ENCODE results near the gene NDC80. TPM values are rescaled to one million over a fixed set of nuclear protein-coding genes. Genes with fewer than 3 reads are reported as not detected.
A peak's percentile ranks its signal among the peaks of the same experiment; 100 is the strongest.

Gene NDC80
- total RNA-seq, 1 donor from 2014 or later: 0.26 TPM

- DNase-seq (ENCODE audit: low read depth) (peak; percentile 65), FAIRE-seq (no peak)
- H3K4me3 ChIP-seq (ENCODE audit: low read depth, low read length): no peak overlapping the region
- H3K27me3 ChIP-seq (ENCODE audit: control insufficient read depth, insufficient read depth, low read length): no peaks in the 10 kb centered on the region
- H3K36me3 ChIP-seq (ENCODE audit: control insufficient read depth, insufficient read depth, low read length): no peaks in the 10 kb centered on the region
- TF ChIP-seq CTCF (IDR thresholded peaks at IDR 0.05; ENCODE audit: insufficient read depth, low read length, severe bottlenecking): no peak
These were observed 80.6 kb downstream of the NDC80 start for GRCh38 chr18:2651981-2652380.

GRCh38 chr18:2653467-2653866 is 82.1 kb downstream of the NDC80 start:
- no peak for DNase-seq (ENCODE audit: low read depth)
- Histone ChIP-seq H3K36me3 (ENCODE audit: control insufficient read depth, insufficient read depth, low read length) (no peaks in the 10 kb centered on the region), H3K27me3 (ENCODE audit: control insufficient read depth, insufficient read depth, low read length) (no peaks in the 10 kb centered on the region), H3K4me3 (ENCODE audit: low read depth, low read length) (no peak overlapping the region)
- FAIRE-seq: no peak
- no peak for TF ChIP-seq CTCF (IDR thresholded peaks at IDR 0.05; ENCODE audit: insufficient read depth, low read length, severe bottlenecking)

GRCh38 chr18:2654169-2654927 is 83.0 kb downstream of the NDC80 start:
- Histone ChIP-seq H3K27me3 (ENCODE audit: control insufficient read depth, insufficient read depth, low read length) (no peaks in the 10 kb centered on the region), H3K4me3 (ENCODE audit: low read depth, low read length) (peak overlapping the region; percentile 97), H3K36me3 (ENCODE audit: control insufficient read depth, insufficient read depth, low read length) (no peaks in the 10 kb centered on the region)
- TF ChIP-seq CTCF (IDR thresholded peaks at IDR 0.05; ENCODE audit: insufficient read depth, low read length, severe bottlenecking): no peak
- DNase-seq (ENCODE audit: low read depth): peak; percentile 17
- no peak for FAIRE-seq

GRCh38 chr18:2654928-2655177 is 83.5 kb downstream of the NDC80 start:
- Histone ChIP-seq H3K27me3 (ENCODE audit: control insufficient read depth, insufficient read depth, low read length) (no peaks in the 10 kb centered on the region), H3K36me3 (ENCODE audit: control insufficient read depth, insufficient read depth, low read length) (no peaks in the 10 kb centered on the region), H3K4me3 (ENCODE audit: low read depth, low read length) (peak overlapping the region; percentile 97)
- no peak for TF ChIP-seq CTCF (IDR thresholded peaks at IDR 0.05; ENCODE audit: insufficient read depth, low read length, severe bottlenecking)
- no peak for DNase-seq (ENCODE audit: low read depth)
- FAIRE-seq: no peak

GRCh38 chr18:2655178-2655953 is 84.0 kb downstream of the NDC80 start, which contains the start of gene SMCHD1:
Gene SMCHD1 (plus strand): TSS chr18:2655726. CDS start chr18:2656076, 350 bp downstream.
- FAIRE-seq: no peak

More at GRCh38 chr18:2655178-2655953, 84.0 kb downstream of the NDC80 start, which contains the start of gene SMCHD1:
- no peak for TF ChIP-seq CTCF (IDR thresholded peaks at IDR 0.05; ENCODE audit: insufficient read depth, low read length, severe bottlenecking)
- H3K36me3 ChIP-seq (ENCODE audit: control insufficient read depth, insufficient read depth, low read length): no peaks in the 10 kb centered on the region
- peak; percentile 48 for DNase-seq (ENCODE audit: low read depth)
- no peaks in the 10 kb centered on the region for H3K27me3 ChIP-seq (ENCODE audit: control insufficient read depth, insufficient read depth, low read length)
- H3K4me3 ChIP-seq (ENCODE audit: low read depth, low read length): peak within 1 kb of the TSS; percentile 97
